GM11168 (cell line): ENCODE measurements around the gene ANOS1.
"Not testable (repeated sequence)": the region's sequence is repeated elsewhere in the genome, so short reads cannot be mapped to it uniquely, and the experiment has no call there.

Experiments used
- in situ Hi-C: fragments of 300-500 bp; cut with MboI; formaldehyde crosslinking; loops from one replicate; pipeline ENCODE4 v1.12.0; 2022; ENCODE audit warnings: low sequenced_read_pairs; ENCODE audit not compliant: unreplicated experiment

The ANOS1 gene

DNA sequence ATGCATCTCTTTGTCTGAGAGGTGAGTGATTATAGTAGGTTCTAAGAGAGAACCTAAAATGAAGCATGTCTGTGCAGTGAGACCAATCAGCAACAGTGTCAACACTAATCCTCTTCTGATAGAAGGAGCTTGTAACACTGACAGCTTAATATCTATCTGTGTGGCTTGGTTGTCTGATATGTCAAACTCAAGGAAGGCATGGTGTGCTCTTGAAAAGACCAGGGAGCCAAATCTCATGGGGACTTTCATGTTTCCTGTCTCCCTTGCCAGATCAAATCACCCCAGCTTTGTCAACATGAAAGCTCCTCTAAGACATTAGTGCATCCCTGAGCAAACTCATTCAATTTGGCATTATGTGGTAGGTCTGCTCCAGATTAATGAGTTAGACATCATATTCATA, 95.4 kb downstream of the ANOS1 start:
- in situ Hi-C loops, result no loop called here

- in situ Hi-C loops, result no loop called here
Observed at GRCh38 chrX:8635812-8636211, 96.1 kb downstream of the ANOS1 start.

- in situ Hi-C loops, result no loop called here
Observed at GRCh38 chrX:8632924-8633323, 99.0 kb downstream of the ANOS1 start.

- in situ Hi-C loops, result no loop called here
Observed at GRCh38 chrX:8629871-8630270, 102.1 kb downstream of the ANOS1 start.

GRCh38 chrX:8627796-8628195, 104.1 kb downstream of the ANOS1 start:
- in situ Hi-C loops, result no loop called here

DNA sequence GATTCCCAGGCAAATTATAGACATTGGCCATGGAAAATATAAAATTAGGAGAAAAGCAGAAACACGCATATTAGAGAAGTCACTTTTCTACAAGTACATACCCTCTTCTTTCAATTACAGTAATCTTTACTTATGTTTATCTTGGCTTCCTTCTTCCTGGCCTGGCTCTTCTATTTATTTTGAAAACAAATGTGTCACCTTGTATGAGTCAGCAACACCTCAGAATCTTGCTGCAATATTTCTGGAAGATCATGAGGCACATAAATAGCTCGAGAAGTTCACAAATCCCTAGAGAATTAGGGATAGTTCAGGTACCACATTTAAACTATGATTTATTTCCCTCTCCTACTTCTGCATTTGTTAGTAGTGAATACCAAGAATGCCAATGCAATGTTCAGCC, 124.6 kb downstream of the ANOS1 start:
- in situ Hi-C loops, result no loop called here

GRCh38 chrX:8604131-8604530, 127.8 kb downstream of the ANOS1 start:
- in situ Hi-C loops, result no loop called here

DNA sequence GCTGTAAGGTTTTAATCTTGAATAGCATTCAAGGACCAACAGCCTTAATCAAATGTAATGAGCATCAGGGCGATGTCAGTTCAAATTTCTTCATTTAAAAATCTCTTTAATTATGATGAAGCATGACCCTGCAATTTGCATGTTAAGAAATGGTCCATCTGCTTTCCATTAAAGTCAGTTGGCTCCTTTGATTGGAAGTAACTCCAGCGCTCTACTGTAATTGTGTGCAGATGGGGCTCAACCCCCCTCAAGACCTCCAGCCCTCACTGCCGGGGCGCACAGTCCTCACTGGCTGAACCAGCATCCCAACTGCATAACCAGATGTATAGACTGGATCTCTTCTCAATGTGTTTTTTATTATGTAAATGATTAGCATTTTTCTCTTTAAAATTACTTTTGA, 140.4 kb downstream of the ANOS1 start:
- in situ Hi-C loops, result no loop called here

- in situ Hi-C loops, result no loop called here
Observed at GRCh38 chrX:8586953-8587352, 145.0 kb downstream of the ANOS1 start.

GRCh38 chrX:8579602-8580001, 152.3 kb downstream of the ANOS1 start:
- in situ Hi-C loops, result no loop called here

- in situ Hi-C loops, result no loop called here
Observed at GRCh38 chrX:8576821-8577220, 155.1 kb downstream of the ANOS1 start.

DNA sequence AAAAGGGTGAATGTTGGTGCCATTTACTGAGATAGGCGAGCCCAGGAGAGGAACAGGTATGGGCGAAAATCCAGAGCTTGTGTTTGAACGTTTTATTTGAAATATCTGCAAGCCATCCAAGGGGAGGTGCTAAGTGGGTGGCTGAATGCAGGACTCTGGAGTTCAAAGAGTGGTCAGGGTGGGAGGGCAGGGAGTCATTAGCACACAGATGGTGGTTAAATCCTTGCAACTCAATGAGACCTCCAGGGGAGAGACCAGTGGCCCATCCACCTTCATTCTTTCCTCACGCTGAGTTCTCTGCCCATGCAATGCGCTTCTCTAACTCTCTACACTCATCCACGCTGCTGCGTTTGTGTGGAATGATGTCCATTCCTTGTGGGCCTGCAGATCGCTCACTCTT, 166.2 kb downstream of the ANOS1 start:
- in situ Hi-C loops, result no loop called here

DNA sequence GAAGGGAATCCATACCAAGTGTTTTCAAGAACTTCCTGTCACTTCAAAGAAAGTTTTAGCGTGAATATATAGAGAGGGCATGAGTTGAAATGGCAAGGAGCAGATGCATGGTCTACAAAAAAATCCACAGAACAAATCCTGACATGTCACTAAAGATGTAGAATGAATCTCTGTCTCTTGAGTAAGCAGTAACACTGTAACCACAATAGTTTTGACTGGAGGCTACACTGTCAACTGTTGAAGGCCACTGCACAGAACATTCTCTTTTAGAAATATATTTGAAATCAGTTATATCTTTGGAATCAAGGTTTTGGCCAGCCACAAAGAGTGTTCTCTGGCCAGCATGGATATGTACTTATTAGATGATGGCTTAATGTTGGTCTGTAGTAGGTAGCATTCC, 183.5 kb downstream of the ANOS1 start:
- in situ Hi-C loops, result no loop called here

- in situ Hi-C loops, result no loop called here
Observed at GRCh38 chrX:8546715-8547114, 185.2 kb downstream of the ANOS1 start.

- in situ Hi-C loops, result no loop called here
Observed at GRCh38 chrX:8520791-8521190, 211.1 kb downstream of the ANOS1 start.

- in situ Hi-C loops, result no loop called here
Observed at GRCh38 chrX:8520178-8520577, 211.8 kb downstream of the ANOS1 start.

DNA sequence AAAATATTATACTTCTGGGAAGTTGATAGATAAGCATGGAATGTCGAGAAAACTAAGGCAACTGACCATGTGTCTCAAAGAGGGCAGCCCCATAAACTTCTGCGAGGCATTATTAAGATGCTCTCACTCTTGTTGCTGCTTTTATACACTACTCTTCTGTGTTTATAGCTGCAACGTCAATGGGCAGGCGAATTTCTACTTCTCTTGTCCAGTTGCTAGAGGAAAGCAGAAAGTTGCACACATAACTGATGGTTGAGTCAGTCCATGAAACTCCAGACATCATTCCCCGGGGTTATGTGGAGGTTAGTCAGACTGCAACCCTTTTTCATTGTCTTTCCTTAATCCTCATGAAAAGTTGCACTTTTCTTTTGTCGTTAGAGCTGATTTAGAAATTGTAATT, 227.5 kb downstream of the ANOS1 start:
- in situ Hi-C loops, result no loop called here

DNA sequence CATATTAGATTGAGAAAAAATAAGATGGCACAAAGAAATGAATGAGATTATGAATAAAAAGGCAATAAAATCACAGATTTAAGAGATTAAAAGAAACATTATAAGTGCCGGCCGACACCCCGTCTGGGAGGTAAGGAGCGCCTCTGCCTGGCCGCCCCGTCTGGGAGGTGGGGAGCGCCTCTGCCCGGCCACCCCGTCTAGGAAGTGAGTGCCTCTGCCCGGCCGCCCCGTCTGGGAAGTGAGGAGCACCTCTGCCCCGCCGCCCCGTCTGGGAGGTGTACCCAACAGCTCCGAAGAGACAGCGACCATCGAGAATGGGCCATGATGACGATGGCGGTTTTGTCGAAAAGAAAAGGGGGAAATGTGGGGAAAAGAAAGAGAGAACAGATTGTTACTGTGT, 229.8 kb downstream of the ANOS1 start:
- in situ Hi-C loops, result not testable (repeated sequence)

GRCh38 chrX:8500203-8500602, 231.7 kb downstream of the ANOS1 start:
- in situ Hi-C loops, result no loop called here

- in situ Hi-C loops, result not testable (repeated sequence)
Observed at GRCh38 chrX:8495036-8495435, 236.9 kb downstream of the ANOS1 start.

DNA sequence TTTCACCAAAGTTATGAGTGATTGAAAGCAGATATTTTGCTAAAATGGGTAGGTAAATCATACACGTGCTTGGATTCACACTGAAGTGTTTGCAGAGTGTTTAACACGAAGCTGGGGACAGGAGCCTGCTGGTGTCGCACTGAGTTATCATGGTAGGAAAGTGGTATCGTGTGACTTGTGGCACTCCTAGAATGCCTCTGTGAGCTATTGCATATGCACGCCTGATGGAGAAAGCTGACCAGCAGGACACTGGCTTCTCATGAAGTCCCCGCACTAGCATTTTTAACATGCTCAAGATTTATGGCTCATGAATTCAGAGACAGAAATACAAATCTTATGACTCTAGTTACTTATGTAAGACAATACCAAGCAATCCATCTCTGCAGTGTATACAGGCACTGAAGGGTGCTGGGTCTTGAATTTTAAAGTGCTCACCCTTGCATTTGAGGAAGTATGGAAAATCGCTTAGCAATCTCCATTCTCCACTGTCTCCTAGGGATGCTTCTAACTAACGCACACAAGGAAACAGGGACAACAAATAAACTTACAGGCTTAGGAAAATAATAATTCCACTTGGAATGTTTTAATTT, 247.5 kb downstream of the ANOS1 start:
- in situ Hi-C loops, result no loop called here
